ENCODE measurements around the gene CSNK1D.

CSNK1D gene

DNA sequence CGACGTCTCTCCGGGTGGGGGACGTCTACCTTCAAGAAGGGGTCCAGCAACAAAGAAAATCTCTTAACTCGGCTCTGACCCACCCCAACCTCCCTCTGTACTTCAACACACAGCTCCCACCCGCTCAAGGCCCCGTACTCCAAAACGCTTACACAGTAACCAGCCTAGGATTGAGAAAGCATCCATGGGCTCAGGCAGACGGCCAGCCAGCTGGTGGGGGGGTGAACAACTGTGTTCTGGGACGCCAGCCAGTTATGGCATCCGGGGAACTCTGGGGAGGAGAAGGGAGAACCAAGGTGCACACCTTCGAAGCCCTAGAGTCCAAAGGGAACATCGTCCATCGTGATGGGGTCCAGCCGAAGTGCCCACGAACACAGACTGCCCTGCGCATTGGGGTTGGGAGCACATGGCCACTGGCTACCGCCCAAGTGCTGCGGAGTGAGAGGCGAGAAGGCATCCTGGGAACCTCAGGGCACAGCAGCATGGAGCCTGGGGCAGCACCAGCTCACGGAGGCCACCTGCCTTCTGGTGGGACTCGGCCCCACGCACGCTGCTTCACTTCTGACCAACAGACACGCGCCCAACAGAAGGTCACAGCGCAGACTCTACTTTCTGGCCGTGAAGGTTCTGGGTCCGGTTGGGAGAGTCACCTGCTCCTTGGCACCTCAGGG, 30.4 kb downstream of the CSNK1D start:
- H3K36me3 ChIP-seq (replicated peaks), result peaks cover 77% of the 10 kb centered on the region
- in situ Hi-C loops (cut with MboI; ENCODE audit: low sequenced_read_pairs), result no loop called here
- no peaks in the 10 kb centered on the region for H3K9me3 ChIP-seq
- no peaks in the 10 kb centered on the region for H3K4me1 ChIP-seq
- H3K27me3 ChIP-seq (ENCODE audit: low read depth), result no peaks in the 10 kb centered on the region
- no peak for DNase-seq (ENCODE audit: low spot score in 2 of 2)
- no peak overlapping the region for H3K4me3 ChIP-seq

DNA sequence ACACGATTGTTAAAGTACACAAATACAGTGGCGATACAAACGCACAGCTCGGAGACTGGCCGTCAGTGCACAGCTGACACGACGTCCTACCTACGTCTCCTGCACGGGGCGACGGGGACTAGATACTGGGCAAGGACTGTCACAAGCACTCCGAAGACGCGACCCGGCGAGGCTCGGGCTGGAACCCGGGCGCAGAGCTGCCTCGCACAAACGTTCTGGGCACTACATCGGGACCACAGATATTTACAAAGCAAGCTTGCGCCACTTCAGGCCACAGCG, 30.9 kb downstream of the CSNK1D start:
- H3K4me1 ChIP-seq, result no peaks in the 10 kb centered on the region
- H3K36me3 ChIP-seq (replicated peaks), result peaks cover 76% of the 10 kb centered on the region
- DNase-seq (ENCODE audit: low spot score in 2 of 2), result no peak
- H3K4me3 ChIP-seq, result no peak overlapping the region
- in situ Hi-C loops (cut with MboI; ENCODE audit: low sequenced_read_pairs), result no loop called here
- no peaks in the 10 kb centered on the region for H3K27me3 ChIP-seq (ENCODE audit: low read depth)
- no peaks in the 10 kb centered on the region for H3K9me3 ChIP-seq

DNA sequence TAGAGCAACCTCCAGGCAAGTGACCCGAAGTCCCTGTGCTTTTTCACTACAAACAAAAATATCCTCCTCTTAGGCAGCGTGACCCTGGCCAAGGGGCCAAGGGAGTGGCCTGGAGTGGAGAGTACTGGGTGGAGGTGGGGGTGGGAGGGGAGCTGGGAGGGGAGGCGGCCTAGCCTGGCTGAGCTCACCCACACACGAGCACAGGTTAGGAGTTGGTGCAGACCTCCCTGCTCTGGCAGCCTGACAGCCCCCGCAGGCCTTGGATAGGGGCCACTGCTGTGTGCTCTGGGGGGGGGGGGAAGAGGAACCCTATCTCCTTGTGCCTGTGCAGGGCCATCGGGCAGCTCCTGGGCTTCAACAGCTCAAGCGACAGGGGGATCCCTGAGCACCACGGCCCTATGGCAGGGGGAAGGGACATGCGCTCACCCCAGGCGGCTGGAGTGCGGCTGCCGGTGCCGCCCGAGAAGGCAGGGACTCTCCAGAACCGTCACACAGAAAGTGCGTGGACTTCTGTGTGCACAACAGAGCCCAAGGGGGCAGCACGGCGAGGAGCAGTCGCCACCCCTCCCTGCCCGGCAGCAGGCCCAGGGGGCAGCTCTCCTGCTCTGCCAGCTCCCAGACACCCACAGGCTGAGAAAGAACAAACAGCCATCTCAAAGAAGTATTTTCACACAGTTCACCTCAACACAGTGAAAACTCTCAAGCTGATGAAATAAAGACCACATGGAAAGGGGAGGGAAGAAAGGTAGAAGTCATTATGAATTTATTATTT, 31.4 kb downstream of the CSNK1D start:
- peaks cover 76% of the 10 kb centered on the region for H3K36me3 ChIP-seq (replicated peaks)
- no peaks in the 10 kb centered on the region for H3K9me3 ChIP-seq
- no peaks in the 10 kb centered on the region for H3K27me3 ChIP-seq (ENCODE audit: low read depth)
- in situ Hi-C loops (cut with MboI; ENCODE audit: low sequenced_read_pairs), result no loop called here
- H3K4me3 ChIP-seq, result no peak overlapping the region
- no peak for DNase-seq (ENCODE audit: low spot score in 2 of 2)
- H3K4me1 ChIP-seq, result no peaks in the 10 kb centered on the region

DNA sequence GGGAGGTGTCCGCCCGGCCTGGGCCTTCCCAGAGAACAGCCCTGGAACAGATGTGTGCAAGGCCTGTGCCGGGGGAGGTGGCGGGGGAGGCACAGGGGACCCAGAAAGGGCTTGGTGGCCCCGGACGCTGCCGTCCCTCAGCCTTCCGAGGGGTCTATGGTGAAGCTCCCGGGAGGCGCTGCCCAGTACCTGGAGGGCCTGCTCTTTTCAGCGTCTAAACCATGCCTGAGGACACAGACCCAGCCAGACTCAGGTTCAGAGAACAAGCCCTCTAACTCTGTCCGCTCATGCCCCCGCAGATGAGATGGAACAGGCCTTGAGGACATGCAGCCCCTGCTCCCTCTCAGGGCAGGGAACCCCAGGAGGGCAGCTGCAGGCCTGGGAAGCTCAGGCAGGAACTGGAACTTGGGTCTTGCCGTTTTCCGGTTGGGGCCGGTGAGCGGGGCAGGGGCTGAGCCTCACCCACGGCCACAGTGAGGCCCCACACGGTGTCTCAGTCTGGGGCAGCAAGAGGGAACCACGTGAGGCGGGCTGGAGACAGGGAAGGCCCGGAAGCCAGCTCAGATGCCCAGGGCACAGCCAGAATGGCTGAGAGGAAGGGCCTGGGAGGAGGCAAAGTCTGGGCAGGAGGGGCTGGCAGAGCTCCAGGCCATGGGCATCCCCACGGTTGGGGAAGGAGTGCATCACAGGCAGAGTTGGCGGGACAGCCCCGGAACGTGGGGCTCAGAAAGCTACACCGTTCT, 32.1 kb downstream of the CSNK1D start:
- H3K27me3 ChIP-seq (ENCODE audit: low read depth), result no peaks in the 10 kb centered on the region
- no peak for DNase-seq (ENCODE audit: low spot score in 2 of 2)
- no peaks in the 10 kb centered on the region for H3K9me3 ChIP-seq
- H3K4me3 ChIP-seq, result no peak overlapping the region
- H3K36me3 ChIP-seq (replicated peaks), result peaks cover 76% of the 10 kb centered on the region
- in situ Hi-C loops (cut with MboI; ENCODE audit: low sequenced_read_pairs), result no loop called here
- no peaks in the 10 kb centered on the region for H3K4me1 ChIP-seq

DNA sequence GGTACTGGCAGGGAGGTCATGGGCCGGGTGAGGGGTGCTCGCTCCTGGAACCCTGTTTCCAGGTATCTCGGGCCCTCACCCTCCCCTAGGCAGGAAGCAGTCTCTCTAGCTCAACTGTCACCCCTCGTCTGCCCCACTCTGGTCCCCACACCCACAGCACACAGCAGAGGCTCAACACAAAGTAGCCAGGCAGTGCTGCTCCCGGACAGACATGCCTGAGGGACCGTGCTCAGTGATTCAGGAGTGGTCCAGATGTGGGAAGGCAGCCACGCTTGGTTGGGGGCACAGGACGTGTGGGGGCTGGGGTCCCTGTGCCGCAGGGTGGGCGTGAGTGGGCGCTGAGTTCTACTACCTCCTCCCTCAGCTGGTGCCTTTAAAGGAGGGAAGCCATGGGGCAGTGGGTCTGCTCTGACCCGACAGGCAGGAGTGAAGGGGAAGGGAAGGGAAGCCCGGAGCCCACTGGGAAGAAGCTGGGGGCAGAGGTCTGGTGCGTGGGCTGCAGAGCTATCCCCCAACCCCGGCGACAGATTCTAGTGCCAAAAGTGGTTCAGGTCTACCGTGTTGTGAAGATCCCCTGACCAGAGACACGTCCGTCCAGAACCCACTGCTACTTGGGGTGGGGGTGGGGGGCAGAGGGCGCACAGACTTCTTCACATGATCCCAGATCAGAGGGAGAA, 32.9 kb downstream of the CSNK1D start:
- H3K36me3 ChIP-seq (replicated peaks), result peaks cover 75% of the 10 kb centered on the region
- H3K9me3 ChIP-seq, result no peaks in the 10 kb centered on the region
- H3K4me1 ChIP-seq, result no peaks in the 10 kb centered on the region
- in situ Hi-C loops (cut with MboI; ENCODE audit: low sequenced_read_pairs), result no loop called here
- no peak overlapping the region for H3K4me3 ChIP-seq
- no peak for DNase-seq (ENCODE audit: low spot score in 2 of 2)
- no peaks in the 10 kb centered on the region for H3K27me3 ChIP-seq (ENCODE audit: low read depth)

DNA sequence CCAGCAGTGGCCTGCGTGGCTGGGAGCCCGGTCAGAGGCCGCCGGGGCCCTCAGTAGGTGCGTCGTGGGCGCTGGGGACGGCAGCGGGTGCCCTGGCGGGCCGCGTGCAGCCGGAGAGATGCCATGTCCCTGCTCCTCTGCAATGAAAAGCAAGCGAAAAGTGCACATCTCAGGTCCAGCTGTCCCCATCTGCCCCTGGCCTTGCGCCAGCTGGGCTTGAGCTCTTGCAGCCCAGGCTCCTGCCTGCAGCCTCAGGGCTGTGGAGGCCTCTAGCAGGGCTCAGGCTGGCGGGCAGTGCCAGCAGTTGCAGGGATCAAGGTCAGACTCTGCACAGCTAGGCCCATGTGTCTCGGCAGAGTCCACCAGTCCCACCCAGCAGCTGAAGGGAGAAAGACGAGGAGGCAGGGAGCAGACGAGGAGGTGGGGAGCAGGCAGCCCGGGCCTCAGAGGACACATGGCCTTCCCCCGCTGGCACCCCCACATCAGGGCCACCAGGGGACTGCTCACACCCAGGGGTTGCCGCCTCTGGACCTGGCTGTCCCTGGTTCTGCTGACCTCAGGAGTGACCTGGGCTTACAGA, 33.5 kb downstream of the CSNK1D start:
- in situ Hi-C loops (cut with MboI; ENCODE audit: low sequenced_read_pairs), result no loop called here
- DNase-seq (ENCODE audit: low spot score in 2 of 2), result no peak
- Histone ChIP-seq H3K27me3 (ENCODE audit: low read depth) (no peaks in the 10 kb centered on the region), H3K36me3 (replicated peaks) (peaks cover 68% of the 10 kb centered on the region), H3K4me1 (no peaks in the 10 kb centered on the region), H3K4me3 (no peak overlapping the region), H3K9me3 (no peaks in the 10 kb centered on the region)

DNA sequence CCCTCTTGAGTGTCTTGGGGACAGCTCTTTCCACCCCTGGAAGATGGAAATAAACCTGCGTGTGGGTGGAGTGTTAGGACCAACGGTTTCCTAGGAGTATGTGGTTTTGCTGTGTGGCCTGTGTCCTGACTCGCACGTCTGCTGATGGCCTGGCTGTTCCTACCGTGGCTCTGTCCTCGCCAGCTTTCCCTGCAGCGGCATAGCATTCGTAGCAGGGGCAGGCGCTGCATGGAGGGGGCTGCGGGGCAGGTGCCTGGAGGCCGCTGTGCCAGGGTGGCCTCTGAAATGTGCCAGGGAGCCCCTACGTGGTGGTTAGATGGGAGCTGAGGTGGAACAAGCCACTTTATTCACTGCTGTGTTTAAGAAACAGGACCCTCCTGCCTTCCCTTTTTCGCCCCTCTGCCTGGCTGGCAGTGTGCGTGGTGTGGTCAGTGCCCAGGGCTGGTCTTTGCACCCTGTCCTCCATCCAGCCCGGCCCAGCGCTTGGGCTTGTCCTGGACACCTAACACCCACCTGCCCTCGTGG, 34.0 kb downstream of the CSNK1D start:
- no peaks in the 10 kb centered on the region for H3K4me1 ChIP-seq
- H3K4me3 ChIP-seq, result no peak overlapping the region
- H3K27me3 ChIP-seq (ENCODE audit: low read depth), result no peaks in the 10 kb centered on the region
- peaks cover 63% of the 10 kb centered on the region for H3K36me3 ChIP-seq (replicated peaks)
- in situ Hi-C loops (cut with MboI; ENCODE audit: low sequenced_read_pairs), result no loop called here
- no peaks in the 10 kb centered on the region for H3K9me3 ChIP-seq
- DNase-seq (ENCODE audit: low spot score in 2 of 2), result no peak

DNA sequence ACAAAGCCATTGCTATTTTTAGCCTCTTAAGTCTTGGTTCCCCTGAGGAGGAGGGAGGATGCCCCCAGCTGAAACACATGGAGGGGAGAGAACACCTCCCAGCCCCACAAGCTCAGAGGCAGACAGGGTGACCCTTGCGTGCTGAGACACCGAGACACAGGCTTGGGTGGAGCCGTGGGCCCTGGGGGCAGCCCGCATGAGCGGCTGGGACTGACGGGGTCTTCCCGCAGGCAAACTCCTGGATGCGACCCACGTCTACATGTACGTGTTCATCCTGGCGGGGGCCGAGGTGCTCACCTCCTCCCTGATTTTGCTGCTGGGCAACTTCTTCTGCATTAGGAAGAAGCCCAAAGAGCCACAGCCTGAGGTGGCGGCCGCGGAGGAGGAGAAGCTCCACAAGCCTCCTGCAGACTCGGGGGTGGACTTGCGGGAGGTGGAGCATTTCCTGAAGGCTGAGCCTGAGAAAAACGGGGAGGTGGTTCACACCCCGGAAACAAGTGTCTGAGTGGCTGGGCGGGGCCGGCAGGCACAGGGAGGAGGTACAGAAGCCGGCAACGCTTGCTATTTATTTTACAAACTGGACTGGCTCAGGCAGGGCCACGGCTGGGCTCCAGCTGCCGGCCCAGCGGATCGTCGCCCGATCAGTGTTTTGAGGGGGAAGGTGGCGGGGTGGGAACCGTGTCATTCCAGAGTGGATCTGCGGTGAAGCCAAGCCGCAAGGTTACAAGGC, 34.9 kb downstream of the CSNK1D start:
- DNase-seq (ENCODE audit: low spot score in 2 of 2), result no peak
- H3K4me1 ChIP-seq, result no peaks in the 10 kb centered on the region

DNA sequence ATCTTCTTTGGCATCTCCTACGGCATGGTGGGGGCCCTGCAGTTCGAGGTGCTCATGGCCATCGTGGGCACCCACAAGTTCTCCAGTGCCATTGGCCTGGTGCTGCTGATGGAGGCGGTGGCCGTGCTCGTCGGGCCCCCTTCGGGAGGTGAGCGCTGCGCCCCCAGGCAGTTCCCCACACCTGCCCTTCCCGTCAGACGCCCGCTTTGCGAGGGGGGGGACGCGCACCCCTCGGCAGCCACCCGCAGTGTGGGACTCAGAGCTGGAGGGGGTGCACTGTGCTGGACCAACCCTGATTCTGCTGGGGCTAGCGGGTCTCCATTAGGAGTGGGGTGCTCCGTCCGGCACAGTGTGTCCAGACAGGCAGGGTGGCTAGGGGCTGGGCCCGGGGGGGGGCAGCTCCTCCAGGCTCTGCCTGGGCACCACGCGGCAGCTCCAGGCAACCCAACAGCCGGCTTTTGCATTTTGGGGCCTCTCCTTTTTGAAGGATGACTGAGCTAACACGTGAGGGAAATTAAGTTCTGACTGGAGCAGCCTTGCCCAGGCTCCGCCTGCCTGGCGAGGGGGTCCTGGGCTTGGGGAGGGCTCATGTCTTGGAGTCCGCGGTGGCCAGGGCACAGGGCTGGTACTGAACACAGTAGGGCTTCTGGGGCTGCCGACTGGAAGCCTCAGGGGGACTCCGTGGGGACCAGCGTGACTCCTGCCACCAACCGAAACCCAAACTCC, 35.6 kb downstream of the CSNK1D start:
- Histone ChIP-seq H3K4me1 (no peaks in the 10 kb centered on the region), H3K36me3 (replicated peaks) (peaks cover 47% of the 10 kb centered on the region), H3K27me3 (ENCODE audit: low read depth) (no peaks in the 10 kb centered on the region), H3K4me3 (no peak overlapping the region), H3K9me3 (no peaks in the 10 kb centered on the region)
- DNase-seq (ENCODE audit: low spot score in 2 of 2), result no peak
- in situ Hi-C loops (cut with MboI; ENCODE audit: low sequenced_read_pairs), result no loop called here

More for the DNA sequence above, 34.9 kb downstream of the CSNK1D start:
- Histone ChIP-seq H3K9me3 (no peaks in the 10 kb centered on the region), H3K36me3 (replicated peaks) (peaks cover 55% of the 10 kb centered on the region), H3K4me3 (no peak overlapping the region), H3K27me3 (ENCODE audit: low read depth) (no peaks in the 10 kb centered on the region)
- in situ Hi-C loops (cut with MboI; ENCODE audit: low sequenced_read_pairs), result no loop called here

DNA sequence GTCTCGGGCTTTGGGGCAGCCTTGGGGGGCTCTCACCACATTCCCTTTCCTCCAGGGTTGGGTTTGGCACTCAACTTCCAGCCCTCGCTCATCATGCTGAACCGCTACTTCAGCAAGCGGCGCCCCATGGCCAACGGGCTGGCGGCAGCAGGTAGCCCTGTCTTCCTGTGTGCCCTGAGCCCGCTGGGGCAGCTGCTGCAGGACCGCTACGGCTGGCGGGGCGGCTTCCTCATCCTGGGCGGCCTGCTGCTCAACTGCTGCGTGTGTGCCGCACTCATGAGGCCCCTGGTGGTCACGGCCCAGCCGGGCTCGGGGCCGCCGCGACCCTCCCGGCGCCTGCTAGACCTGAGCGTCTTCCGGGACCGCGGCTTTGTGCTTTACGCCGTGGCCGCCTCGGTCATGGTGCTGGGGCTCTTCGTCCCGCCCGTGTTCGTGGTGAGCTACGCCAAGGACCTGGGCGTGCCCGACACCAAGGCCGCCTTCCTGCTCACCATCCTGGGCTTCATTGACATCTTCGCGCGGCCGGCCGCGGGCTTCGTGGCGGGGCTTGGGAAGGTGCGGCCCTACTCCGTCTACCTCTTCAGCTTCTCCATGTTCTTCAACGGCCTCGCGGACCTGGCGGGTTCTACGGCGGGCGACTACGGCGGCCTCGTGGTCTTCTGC, 36.3 kb downstream of the CSNK1D start:
- no peaks in the 10 kb centered on the region for H3K4me1 ChIP-seq
- H3K9me3 ChIP-seq, result no peaks in the 10 kb centered on the region
- H3K36me3 ChIP-seq (replicated peaks), result peaks cover 40% of the 10 kb centered on the region
- no peaks in the 10 kb centered on the region for H3K27me3 ChIP-seq (ENCODE audit: low read depth)
- H3K4me3 ChIP-seq, result no peak overlapping the region
- DNase-seq (ENCODE audit: low spot score in 2 of 2), result no peak
- in situ Hi-C loops (cut with MboI; ENCODE audit: low sequenced_read_pairs), result no loop called here

DNA sequence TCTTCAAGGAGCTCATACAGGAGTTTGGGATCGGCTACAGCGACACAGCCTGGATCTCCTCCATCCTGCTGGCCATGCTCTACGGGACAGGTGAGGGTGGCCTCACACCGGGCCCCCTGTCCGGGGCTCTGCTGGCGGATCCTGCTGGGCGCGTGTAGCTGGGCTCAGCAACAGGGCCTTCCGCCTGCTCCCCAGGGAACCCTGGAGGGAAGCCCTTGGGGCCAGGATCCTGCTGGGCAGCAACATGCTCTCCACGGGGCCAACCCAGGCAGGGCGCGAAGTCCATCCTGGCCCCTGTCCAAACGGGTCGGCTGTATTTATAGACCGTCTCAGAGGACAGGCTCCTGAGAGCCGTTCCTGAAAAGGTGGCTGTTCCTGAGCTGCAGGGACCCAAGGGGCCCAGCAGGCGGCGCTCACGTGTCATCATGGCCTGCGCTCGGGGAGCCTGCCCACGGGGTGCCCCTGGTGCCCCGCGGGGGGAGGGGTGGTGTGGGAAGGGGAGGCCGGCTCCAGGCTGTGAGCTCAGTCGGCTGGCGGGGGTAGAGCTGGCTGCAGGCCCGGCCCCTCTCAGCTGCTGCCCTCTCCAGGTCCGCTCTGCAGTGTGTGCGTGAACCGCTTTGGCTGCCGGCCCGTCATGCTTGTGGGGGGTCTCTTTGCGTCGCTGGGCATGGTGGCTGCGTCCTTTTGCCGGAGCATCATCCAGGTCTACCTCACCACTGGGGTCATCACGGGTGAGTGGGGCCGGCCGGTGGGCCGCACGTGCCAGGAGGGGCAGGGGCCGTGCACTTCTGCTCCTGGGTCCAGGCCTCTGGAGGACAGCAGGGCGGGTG, 37.1 kb downstream of the CSNK1D start:
- in situ Hi-C loops (cut with MboI; ENCODE audit: low sequenced_read_pairs), result no loop called here
- peak in 1 of 2 experiments; percentile 74 for DNase-seq (ENCODE audit: low spot score in 2 of 2)
- Histone ChIP-seq H3K36me3 (replicated peaks) (peaks cover 35% of the 10 kb centered on the region), H3K27me3 (ENCODE audit: low read depth) (no peaks in the 10 kb centered on the region), H3K4me3 (no peak overlapping the region), H3K9me3 (no peaks in the 10 kb centered on the region), H3K4me1 (peaks cover 6% of the 10 kb centered on the region)

Data from HAP-1 (cell line).